ENCODE data around the gene PGD. TPM values are rescaled to one million over a fixed set of nuclear protein-coding genes. Genes with fewer than 3 reads are reported as not detected.

Gene PGD
- total and polyA plus RNA-seq, 2 of the 13 experiments (the other 11 are each of a cell fraction or from before 2014, with no cell fraction given) = 64.8 to 210 TPM

DNA sequence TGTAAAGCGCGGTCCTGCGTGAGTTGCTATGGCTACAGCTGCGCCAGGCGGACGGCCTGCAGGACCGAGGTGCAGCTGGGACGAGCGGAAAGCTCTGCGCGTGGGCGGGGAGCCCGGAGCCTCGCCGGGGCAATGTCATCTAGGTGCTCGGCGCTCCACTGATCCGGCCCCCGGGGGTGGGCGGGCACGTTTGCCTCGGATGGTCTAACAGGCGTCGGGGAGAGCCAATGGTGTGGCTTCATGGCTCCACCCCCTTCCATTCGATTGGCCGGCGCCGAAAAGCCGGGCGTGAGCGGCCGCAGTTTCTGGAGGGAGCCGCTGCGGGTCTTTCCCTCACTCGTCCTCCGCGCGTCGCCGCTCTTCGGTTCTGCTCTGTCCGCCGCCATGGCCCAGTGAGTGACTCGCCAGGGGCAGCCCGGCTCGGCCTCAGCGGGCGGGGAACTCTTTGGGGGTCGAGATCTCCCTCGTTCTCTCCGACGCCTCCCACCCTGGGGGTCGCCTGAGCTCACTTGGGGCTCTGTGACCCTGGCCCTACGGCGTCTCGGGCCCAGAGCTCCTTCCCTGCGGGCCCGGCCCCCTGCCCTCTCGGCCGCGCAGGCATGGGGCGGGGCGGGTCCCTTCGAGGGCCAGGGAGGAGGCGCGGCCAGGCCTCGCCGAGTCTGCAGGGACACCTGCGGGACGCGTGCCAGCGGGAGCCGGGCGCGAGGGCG lies at the start of gene PGD (continued):
- TF ChIP-seq, protein P1, sequence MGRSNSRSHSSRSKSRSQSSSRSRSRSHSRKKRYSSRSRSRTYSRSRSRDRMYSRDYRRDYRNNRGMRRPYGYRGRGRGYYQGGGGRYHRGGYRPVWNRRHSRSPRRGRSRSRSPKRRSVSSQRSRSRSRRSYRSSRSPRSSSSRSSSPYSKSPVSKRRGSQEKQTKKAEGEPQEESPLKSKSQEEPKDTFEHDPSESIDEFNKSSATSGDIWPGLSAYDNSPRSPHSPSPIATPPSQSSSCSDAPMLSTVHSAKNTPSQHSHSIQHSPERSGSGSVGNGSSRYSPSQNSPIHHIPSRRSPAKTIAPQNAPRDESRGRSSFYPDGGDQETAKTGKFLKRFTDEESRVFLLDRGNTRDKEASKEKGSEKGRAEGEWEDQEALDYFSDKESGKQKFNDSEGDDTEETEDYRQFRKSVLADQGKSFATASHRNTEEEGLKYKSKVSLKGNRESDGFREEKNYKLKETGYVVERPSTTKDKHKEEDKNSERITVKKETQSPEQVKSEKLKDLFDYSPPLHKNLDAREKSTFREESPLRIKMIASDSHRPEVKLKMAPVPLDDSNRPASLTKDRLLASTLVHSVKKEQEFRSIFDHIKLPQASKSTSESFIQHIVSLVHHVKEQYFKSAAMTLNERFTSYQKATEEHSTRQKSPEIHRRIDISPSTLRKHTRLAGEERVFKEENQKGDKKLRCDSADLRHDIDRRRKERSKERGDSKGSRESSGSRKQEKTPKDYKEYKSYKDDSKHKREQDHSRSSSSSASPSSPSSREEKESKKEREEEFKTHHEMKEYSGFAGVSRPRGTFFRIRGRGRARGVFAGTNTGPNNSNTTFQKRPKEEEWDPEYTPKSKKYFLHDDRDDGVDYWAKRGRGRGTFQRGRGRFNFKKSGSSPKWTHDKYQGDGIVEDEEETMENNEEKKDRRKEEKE (IDR thresholded peaks at IDR 0.05) = no peak
- peak; percentile 86 for TF ChIP-seq XBP1 (CRISPR knock-in tag; IDR thresholded peaks at IDR 0.05)
- TF ChIP-seq HNRNPL (IDR thresholded peaks at IDR 0.05; ENCODE audit: low read depth, low read length) = peak; percentile 66; the same call in 1 of the 2 replicates
- no peak for TF ChIP-seq HDAC6 (IDR thresholded peaks at IDR 0.05; ENCODE audit: low read depth, low read length)
- TF ChIP-seq ZBTB49 (CRISPR knock-in tag; IDR thresholded peaks at IDR 0.05; ENCODE audit: borderline replicate concordance) = no peak
- TF ChIP-seq ZBTB3 (CRISPR knock-in tag; IDR thresholded peaks at IDR 0.05; ENCODE audit: borderline replicate concordance, low read depth) = peak; percentile 91
- 0 out of 2 replicates have a peak, but pooled peaks have one; percentile 89 for TF ChIP-seq BRF2 (CRISPR knock-in tag; IDR thresholded peaks at IDR 0.05)
- TF ChIP-seq, protein P2, sequence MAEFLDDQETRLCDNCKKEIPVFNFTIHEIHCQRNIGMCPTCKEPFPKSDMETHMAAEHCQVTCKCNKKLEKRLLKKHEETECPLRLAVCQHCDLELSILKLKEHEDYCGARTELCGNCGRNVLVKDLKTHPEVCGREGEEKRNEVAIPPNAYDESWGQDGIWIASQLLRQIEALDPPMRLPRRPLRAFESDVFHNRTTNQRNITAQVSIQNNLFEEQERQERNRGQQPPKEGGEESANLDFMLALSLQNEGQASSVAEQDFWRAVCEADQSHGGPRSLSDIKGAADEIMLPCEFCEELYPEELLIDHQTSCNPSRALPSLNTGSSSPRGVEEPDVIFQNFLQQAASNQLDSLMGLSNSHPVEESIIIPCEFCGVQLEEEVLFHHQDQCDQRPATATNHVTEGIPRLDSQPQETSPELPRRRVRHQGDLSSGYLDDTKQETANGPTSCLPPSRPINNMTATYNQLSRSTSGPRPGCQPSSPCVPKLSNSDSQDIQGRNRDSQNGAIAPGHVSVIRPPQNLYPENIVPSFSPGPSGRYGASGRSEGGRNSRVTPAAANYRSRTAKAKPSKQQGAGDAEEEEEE (CRISPR knock-in tag; IDR thresholded peaks at IDR 0.05; ENCODE audit: borderline replicate concordance) = peak; percentile 66; the same call in 1 of the 2 replicates
- TF ChIP-seq ZBTB21 (CRISPR knock-in tag; IDR thresholded peaks at IDR 0.05) = no peak
- TF ChIP-seq, protein P3, sequence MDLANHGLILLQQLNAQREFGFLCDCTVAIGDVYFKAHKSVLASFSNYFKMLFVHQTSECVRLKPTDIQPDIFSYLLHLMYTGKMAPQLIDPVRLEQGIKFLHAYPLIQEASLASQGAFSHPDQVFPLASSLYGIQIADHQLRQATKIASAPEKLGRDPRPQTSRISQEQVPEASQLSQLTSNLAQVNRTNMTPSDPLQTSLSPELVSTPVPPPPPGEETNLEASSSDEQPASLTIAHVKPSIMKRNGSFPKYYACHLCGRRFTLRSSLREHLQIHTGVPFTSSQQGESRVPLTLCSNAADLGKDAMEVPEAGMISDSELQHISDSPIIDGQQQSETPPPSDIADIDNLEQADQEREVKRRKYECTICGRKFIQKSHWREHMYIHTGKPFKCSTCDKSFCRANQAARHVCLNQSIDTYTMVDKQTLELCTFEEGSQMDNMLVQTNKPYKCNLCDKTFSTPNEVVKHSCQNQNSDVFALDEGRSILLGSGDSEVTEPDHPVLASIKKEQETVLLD (CRISPR knock-in tag; IDR thresholded peaks at IDR 0.05; ENCODE audit: low read depth) = peak; percentile 58; the same call in 1 of the 2 replicates
- no peak; the same call in 1 of the 2 replicates for TF ChIP-seq RARA (CRISPR knock-in tag; IDR thresholded peaks at IDR 0.05)
- no peak for TF ChIP-seq ATF1 (CRISPR knock-in tag; IDR thresholded peaks at IDR 0.05)
- 0 out of 2 replicates have a peak, but pooled peaks have one; percentile 79 for TF ChIP-seq IRX3 (CRISPR knock-in tag; IDR thresholded peaks at IDR 0.05; ENCODE audit: borderline replicate concordance, low read depth)
- TF ChIP-seq ZNF441 (CRISPR knock-in tag; IDR thresholded peaks at IDR 0.05; ENCODE audit: borderline replicate concordance) = peak; percentile 92
- TF ChIP-seq BHLHE40 (IDR thresholded peaks at IDR 0.05; ENCODE audit: low read length) = peak; percentile 53
- peak; percentile 70; the same call in 1 of the 2 replicates for TF ChIP-seq AKAP8 (CRISPR knock-in tag; IDR thresholded peaks at IDR 0.05)
- TF ChIP-seq BORCS8-MEF2B (CRISPR knock-in tag; IDR thresholded peaks at IDR 0.05) = peak; percentile 86; the same call in 1 of the 2 replicates
- TF ChIP-seq RAD21 (CRISPR knock-in tag; IDR thresholded peaks at IDR 0.05) = no peak; the same call in 1 of the 2 replicates
- TF ChIP-seq PTBP1 (IDR thresholded peaks at IDR 0.05; ENCODE audit: low read depth, low read length, poor library complexity, severe bottlenecking) = peak; percentile 81
- TF ChIP-seq ZNF792 (CRISPR knock-in tag; IDR thresholded peaks at IDR 0.05) = peak; percentile 80; the same call in 1 of the 2 replicates
